Frontal cortex (tissue), 4 donors: ENCODE results near the gene RMI2. TPM values are rescaled to one million over a fixed set of nuclear protein-coding genes. Genes with fewer than 3 reads are reported as not detected.
"Not testable (repeated sequence)": the region's sequence is repeated elsewhere in the genome, so short reads cannot be mapped to it uniquely, and the experiment has no call there.

Experiments used
- DNase-seq, 2 donors: peaks; one replicate each; pipeline ENCODE4 v3.0.0; 2012; ENCODE audit warnings: low spot score in 2 of 2
- FAIRE-seq: peaks from 2 replicates; lab custom pipeline; 2012; peaks lifted over from hg19 to GRCh38; lab: Jason Lieb, UNC
- total RNA-seq: library from RNA; depleted of rRNA; stranded (reverse); fragments of >200 nt; gene quantifications from one replicate; pipeline ENCODE4 v1.2.3, GENCODE V29; 2014
- donor health status: control.
- donor health status: control.
- donor health status: control.

The RMI2 gene
- total RNA-seq, 1 donor from 2014 or later = 4.5 TPM

DNA sequence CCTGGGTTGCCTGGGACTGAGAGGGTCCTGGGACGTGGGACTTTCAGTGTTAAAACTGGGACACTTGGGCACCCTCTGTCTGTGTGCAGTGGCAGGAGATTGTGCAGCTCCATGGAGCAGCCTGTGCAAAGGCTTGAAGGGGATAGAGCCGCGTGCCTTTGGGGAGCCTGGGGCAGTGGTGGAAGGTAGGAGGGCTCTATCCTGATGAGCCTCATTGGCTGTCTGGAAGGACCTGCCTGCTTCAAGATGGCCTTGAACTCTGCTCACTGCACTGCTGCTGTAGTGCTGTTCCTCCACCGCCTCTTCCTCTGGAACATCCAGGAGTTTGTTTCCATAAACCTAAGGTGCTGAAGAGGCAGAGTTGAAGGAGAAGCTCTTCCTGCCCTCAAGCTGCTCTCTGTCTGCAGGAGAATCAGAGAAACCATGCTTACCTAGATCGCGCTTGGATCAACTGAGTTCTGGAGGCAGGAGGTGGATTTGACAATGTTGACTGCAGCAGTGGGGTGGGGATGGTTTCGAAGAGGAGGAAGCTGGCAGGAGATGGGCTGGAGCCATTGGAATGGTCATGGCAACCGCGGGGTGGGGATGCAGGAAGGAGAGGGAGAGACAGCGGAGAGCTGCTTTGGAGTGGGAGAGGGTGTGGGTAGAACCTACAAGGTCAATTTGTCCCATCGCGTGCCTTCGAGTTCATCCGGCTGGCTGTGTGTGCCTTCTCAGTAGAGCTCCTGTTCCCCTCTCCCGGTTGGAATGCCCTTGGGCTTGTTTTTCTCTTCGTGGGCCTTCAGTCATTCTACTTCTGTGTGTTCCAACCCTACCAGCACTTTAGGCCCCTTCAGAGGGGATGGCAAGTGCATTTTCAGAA lies 3.7 kb downstream of the RMI2 start:
- FAIRE-seq (no peak), DNase-seq (no peak)

GRCh38 chr16:11349599-11350276 lies 4.5 kb downstream of the RMI2 start:
- FAIRE-seq = no peak
- DNase-seq = peak; percentile 43 to 66

DNA sequence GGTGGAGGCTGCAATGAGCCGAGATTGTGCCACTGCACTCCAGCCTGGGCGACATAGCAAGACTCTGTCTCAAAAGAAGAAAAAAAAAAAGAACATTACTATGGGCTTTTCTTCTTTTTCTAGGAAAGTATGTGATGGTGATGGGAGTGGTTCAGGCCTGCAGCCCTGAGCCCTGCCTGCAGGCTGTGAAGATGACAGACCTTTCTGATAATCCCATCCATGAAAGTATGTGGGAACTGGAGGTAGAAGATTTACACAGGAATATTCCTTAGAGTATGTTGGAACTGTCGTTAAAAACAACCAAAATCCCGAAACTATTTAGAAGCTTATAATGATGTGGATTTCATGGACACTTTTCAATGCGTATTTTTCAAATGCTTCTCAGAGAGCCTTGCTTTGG lies 5.3 kb downstream of the RMI2 start:
- no peak for FAIRE-seq

GRCh38 chr16:11350921-11351335 lies 5.7 kb downstream of the RMI2 start:
- DNase-seq (no peak), FAIRE-seq (no peak)

More for the DNA sequence above, 5.3 kb downstream of the RMI2 start:
- DNase-seq = no peak

GRCh38 chr16:11353158-11353557 lies 7.9 kb downstream of the RMI2 start:
- FAIRE-seq (no peak), DNase-seq (no peak)

DNA sequence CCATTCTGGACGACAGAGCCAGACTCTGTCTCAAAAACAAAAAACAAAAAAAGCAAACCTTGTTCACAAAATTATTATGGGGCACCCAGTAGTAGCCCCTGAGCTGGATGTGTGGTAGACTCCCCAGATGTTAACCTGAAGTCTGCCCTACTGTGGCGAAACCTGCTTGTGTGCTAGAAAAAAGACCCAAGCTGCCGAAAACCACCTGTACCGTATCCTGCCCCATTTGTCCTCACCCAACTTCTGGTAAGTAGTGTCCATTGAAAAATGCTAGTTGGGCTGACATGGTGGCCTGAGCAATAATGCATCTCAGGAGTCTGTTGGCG lies 9.1 kb downstream of the RMI2 start:
- no peak for DNase-seq

GRCh38 chr16:11354733-11355574 lies 9.7 kb downstream of the RMI2 start:
- FAIRE-seq = no peak

More for the DNA sequence above, 9.1 kb downstream of the RMI2 start:
- no peak for FAIRE-seq

DNA sequence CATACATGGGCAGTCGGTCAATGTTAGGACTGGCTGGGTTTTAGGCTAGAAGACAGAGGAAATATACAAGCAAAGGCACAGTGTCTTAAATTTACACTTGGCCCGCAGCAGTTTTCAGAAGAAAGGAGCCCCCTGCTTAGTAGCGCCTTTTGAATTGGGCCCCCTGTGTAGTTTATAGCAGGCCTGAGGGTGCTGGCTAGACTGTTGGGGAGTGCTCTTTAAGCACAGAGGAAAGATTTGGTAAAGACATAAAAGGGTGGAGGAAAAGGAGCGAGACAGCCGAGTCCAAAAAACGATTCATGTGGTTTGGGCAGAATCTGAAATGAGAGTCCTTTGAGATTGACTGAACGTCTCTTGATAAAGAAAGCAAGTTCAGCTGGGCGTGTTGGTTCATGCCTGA lies 10.6 kb downstream of the RMI2 start:
- FAIRE-seq = no peak
- DNase-seq = no peak

More at GRCh38 chr16:11354733-11355574, 9.7 kb downstream of the RMI2 start:
- DNase-seq = no peak

DNA sequence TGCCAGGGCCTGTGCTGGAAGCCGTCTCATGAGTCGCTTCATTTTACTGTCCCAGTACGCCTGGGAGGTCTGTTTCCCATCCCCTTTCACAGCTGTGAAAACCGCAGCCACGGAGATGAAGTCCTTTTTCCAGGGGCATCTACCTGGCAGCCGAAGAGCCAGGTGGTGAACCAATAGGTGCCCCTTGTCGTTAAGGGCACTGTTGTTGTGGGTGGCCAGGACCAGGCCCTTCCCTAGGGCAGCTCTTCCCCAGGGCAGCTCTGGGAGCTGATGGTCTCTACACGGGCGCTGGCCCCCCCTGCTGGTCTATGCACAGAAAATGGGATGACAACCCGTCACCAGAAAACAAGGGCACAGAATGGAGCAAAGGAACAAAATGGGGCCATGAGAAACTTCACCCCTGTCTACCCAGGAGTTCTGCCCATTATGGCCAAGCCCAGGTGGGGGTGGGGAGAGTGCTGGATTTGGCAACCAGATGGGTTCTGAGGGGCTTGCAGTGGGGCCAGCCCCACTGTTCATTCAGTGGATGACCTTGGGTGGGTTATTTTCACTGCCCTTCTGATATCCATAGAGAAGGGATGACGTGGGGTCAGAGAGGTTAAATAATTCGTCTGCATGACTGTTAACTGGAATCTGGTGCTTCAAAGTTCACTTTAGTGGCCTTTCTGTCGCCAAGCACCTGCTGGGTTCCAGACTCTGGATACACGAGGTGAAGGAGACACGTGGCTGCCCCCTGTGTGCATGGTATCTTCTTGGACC lies 11.5 kb downstream of the RMI2 start:
- DNase-seq = peak in 1 of 2 donors; percentile 67
- no peak for FAIRE-seq

- FAIRE-seq (no peak), DNase-seq (no peak)
Measured at GRCh38 chr16:11358531-11358930, 13.3 kb downstream of the RMI2 start.

DNA sequence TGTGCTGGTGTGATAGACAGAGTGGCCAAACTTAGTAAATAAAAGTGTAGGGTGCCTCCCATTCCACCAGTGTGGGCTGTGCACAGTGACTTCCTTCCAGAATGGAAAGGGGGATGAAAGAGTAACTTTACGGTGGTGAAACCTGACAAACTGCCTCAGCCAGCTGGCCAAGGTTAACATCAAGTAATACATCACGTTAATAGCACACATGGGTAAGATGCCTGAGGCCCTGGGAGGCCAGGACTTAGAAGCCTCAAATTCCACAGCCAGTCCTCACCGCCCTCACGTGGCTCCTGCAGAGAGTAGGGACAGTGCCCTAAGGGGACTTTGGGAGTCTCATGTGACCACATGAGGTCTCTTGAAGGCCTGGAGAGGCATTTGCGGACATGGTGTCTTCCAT lies 14.1 kb downstream of the RMI2 start:
- no peak for DNase-seq
- FAIRE-seq = no peak

DNA sequence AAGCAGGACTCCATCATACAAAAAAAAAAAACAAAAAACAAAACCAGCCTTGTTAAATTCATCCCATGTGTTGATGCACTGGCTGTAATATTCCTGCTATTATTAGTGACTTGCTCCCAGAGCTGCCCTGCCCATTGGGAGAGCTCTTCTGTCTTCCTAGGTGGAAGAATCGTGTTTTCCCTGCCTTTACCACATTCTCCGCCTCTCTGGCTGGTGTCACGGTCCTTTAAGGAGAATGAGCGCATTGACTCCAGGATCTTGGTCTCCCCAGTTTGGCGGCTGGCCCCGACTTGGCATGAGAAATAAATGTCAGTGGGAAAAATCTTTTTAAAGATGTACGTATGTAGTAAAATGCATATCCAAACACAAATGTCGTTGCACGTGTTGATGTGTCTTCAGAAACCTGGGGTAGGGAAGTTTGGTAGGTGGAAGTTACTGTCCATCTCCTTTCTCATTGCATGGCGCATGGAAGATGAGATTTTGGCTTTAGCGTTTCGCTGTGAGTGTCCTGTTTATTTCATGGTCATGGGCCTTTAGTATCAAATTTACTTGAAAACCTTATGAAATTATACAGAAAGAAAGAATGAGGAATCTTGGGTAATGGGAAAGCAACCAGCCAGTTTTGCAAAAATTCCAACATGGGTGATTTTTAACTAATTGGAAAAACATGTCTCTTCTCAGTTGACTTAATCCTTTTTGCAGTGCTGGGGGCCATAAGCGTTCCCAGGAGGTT lies 15.5 kb downstream of the RMI2 start:
- DNase-seq (no peak), FAIRE-seq (no peak)

DNA sequence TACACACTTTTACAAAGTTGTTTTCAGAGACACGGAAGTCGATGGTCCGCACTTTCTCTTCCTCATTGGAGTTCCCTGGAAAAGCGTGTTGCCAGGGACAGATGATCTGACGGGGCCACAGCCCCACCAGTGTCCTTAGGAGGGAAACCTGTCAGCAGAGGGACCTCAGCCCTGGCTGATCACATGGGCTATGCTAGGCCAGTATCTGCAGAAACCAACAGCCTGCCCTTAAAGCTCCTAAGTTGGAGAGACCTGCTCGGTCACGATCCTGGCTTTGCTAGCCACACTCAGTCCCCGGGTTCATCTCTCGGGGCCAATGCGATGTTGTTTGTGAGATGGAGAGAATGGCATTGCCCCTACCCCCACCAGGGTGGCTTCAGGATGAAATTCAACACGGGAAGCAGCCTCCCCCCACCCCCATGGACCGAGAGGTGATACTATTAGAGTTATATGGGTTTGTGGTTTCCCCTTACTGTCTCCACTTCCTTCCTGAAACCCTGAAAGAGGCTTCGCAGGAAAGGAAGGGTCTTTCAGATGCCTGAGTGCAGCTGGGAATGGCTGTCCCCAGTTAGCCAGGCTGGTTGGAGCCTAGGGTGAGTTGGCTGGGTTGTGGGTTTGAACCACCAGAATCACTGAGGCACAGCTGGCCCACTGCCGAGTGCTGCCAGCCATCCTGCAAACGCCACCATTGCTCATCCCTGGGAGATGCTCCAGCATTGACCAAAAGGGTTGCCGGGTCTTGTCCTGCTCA lies 16.6 kb downstream of the RMI2 start:
- no peak for DNase-seq
- no peak for FAIRE-seq

DNA sequence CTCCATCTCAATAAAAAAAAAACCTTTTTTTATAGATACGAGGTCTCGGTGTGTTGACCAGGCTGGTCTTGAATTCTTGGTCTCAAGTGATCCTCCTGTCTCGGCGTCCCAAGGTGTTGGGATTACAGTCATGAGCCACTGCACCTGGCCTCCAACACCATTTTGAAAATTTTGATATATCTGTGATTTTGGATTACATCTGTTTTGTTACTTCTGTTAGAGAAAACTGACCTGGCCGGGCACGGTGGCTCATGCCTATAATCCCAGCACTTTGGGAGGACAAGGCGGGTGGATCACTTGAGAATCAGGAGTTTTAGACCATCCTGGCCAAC lies 18.6 kb downstream of the RMI2 start:
- no peak for FAIRE-seq
- DNase-seq = no peak

- no peak for DNase-seq
- no peak for FAIRE-seq
Measured at GRCh38 chr16:11367483-11367906, 22.2 kb downstream of the RMI2 start.

GRCh38 chr16:11370084-11370931 lies 25.0 kb downstream of the RMI2 start:
- FAIRE-seq (no peak), DNase-seq (no peak)

GRCh38 chr16:11370932-11371279 lies 25.6 kb downstream of the RMI2 start:
- DNase-seq, FAIRE-seq: not testable (repeated sequence)
